ENCODE data around the gene HOXC9.

The HOXC9 gene

DNA sequence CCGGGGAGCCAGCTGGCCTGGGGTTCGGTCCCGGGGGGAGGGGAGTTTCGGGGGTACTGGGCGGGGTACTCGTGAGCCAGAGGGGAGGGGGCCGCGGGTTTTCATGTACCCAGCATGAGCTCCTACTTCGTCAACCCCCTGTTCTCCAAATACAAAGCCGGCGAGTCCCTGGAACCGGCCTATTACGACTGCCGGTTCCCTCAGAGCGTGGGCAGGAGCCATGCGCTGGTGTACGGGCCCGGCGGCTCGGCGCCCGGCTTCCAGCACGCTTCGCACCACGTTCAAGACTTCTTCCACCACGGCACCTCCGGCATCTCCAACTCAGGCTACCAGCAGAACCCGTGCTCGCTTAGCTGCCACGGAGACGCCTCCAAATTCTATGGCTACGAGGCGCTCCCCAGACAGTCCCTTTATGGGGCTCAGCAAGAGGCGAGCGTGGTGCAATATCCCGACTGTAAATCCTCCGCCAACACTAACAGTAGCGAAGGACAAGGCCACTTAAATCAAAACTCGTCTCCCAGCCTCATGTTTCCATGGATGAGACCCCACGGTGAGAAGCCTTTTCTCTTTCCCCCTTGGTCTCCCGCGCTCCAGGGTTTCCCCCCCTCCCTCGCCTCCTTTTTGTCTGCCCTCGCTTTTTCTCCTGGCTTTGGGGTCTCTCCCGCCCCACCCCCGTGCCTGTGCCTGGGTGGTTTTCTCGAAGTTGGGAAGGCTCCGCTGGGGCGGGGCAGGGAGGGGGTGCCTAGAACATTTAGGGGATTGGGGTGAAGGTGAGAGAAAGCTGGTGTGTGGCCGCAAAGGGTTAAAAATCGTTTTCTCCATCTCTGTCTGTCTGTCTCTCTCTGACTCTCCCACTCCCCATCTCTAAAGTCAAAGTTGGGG is 9.5 kb downstream of the HOXC9 start:
- TF ChIP-seq, protein P1, sequence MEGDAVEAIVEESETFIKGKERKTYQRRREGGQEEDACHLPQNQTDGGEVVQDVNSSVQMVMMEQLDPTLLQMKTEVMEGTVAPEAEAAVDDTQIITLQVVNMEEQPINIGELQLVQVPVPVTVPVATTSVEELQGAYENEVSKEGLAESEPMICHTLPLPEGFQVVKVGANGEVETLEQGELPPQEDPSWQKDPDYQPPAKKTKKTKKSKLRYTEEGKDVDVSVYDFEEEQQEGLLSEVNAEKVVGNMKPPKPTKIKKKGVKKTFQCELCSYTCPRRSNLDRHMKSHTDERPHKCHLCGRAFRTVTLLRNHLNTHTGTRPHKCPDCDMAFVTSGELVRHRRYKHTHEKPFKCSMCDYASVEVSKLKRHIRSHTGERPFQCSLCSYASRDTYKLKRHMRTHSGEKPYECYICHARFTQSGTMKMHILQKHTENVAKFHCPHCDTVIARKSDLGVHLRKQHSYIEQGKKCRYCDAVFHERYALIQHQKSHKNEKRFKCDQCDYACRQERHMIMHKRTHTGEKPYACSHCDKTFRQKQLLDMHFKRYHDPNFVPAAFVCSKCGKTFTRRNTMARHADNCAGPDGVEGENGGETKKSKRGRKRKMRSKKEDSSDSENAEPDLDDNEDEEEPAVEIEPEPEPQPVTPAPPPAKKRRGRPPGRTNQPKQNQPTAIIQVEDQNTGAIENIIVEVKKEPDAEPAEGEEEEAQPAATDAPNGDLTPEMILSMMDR (IDR thresholded peaks at IDR 0.05; ENCODE audit: low read depth, low read length, missing control alignments), result no peak
- H3K36me3 ChIP-seq (replicated peaks), result no peaks in the 10 kb centered on the region
- DNase-seq, result no peak
- no peak overlapping the region for H3K27ac ChIP-seq
- H3K4me3 ChIP-seq (ENCODE audit: low read depth, low read length), result no peak overlapping the region
- in situ Hi-C loops (cut with HindIII; ENCODE audit: low pct_ligation_motif_present, low sequenced_read_pairs), result loop anchor here (25.0 kb wide), 1 partner anchor 203 kb away; no protein-coding TSS in a partner anchor
- peaks cover 87% of the 10 kb centered on the region for H3K27me3 ChIP-seq (replicated peaks)

DNA sequence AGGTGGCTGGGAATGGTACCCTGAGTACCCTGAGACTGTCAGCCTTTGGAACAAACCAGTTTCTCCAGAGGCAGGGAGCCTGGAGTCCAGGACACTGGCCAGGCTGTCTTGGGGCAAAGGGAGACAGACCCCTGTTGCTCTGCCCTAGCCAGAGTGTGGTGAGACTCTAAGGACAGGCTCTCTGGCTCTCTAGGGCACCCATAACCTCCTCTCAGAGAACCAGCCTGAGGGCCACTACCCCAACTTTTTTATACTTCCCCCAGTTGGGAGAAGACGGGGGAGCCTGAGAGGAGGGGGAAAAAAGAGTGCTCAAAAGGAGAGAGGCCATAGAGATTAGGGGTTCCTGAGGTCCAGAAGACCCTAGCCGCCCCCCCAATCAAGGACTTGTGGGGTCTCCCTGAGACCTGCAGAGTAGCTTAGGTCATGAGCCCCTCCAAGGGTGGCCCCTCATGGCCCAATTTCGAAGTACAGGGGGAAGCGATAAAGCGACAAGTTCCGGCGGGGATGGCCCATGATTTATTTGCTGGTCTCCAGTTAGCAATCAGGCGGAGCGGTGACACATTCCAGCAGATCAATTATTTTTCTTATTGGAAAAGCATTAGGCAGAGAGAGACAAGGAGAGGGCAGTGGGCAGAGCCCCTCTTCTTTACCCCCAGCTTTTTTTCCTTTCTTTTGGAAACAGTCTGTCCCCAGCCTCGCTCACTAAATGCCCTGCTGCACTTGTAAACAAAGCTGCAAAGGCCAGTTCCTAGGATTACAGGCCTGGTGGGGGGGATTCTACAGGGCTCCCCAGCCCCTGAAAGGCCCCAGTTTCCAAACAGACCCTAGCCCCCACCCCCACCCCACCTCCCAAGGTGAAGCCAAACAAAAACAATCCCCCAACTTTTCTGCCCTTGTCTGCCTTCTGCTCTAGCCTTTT is 10.4 kb downstream of the HOXC9 start:
- Histone ChIP-seq H3K36me3 (replicated peaks) (no peaks in the 10 kb centered on the region), H3K27ac (no peak overlapping the region), H3K27me3 (replicated peaks) (peaks cover 87% of the 10 kb centered on the region), H3K4me3 (ENCODE audit: low read depth, low read length) (no peak overlapping the region)
- TF ChIP-seq, protein P1 (IDR thresholded peaks at IDR 0.05; ENCODE audit: low read depth, low read length, missing control alignments), result no peak
- in situ Hi-C loops (cut with HindIII; ENCODE audit: low pct_ligation_motif_present, low sequenced_read_pairs), result loop anchor here (25.0 kb wide), 1 partner anchor 202 kb away; no protein-coding TSS in a partner anchor
- no peak for DNase-seq

DNA sequence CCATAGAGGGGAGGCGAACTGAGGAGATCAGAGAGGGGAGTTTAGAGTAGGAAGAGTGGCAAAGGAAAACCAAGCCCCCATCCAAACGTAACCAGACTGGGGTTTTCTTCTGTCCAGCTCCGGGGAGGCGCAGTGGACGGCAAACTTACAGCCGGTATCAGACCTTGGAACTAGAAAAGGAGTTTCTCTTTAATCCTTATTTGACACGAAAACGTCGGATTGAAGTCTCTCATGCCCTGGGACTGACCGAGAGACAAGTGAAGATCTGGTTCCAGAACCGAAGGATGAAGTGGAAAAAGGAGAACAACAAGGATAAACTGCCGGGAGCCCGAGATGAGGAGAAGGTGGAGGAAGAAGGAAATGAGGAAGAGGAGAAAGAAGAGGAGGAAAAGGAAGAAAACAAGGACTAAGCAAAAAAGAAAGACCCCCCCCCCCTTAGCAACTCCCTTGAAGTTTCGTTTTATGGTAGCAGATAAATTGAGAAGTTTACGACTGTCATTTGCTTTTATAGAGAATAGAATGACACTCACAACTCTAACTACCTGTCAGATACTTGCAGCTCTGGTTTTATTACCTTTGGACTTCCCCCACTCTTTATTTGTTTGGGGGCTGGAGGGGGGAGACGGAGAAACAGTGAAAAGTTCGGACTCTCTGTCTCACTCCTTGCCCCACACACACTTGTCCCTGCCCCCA is 11.2 kb downstream of the HOXC9 start:
- in situ Hi-C loops (cut with HindIII; ENCODE audit: low pct_ligation_motif_present, low sequenced_read_pairs), result loop anchor here (25.0 kb wide), 1 partner anchor 201 kb away; no protein-coding TSS in a partner anchor
- TF ChIP-seq, protein P1 (IDR thresholded peaks at IDR 0.05; ENCODE audit: low read depth, low read length, missing control alignments), result no peak
- no peak overlapping the region for H3K27ac ChIP-seq
- no peaks in the 10 kb centered on the region for H3K36me3 ChIP-seq (replicated peaks)
- peaks cover 89% of the 10 kb centered on the region for H3K27me3 ChIP-seq (replicated peaks)
- no peak overlapping the region for H3K4me3 ChIP-seq (ENCODE audit: low read depth, low read length)
- no peak for DNase-seq

DNA sequence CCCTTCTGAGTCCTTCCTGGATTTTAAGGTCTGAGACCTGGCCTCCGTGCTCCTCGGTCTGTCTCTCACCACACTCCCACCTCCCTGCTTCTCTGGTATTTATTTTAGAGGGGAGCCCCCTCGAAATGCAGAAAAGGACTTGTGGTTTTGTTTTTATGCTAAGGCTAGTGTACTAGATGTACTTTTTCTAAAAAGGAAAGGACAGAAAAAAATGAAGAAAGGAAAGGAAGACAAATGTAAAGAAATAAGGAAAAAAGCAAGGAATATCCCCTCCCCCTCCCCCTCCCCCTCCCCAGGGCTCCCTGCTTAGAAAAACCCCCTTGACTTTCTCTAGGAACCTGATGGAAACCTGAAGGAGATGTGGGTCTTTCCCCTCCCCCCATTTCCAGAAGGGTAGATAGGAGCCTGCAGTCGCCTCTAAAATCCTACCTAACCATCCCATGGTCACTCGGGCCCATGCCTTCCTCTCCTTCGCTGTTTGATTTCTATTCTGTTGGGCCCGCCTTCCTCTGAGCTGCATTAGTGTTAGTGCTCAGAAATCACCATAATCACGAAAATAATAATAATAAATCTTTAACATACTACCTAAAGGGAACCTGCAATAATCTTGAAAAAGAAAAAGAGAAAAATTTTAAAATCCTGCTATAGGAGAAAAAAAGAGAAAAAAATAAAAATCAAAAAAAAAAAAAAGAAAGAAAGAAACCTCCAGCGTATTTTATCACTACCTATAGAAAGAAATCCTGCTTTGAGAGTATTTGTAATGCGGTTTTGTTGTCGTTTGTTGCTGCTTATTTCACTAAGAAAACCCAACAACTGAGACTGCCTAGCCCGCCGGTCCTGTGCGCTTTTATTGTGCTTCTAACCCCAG is 11.9 kb downstream of the HOXC9 start:
- Histone ChIP-seq H3K27me3 (replicated peaks) (peaks cover 87% of the 10 kb centered on the region), H3K4me3 (ENCODE audit: low read depth, low read length) (no peak overlapping the region), H3K27ac (no peak overlapping the region), H3K36me3 (replicated peaks) (no peaks in the 10 kb centered on the region)
- TF ChIP-seq, protein P1 (IDR thresholded peaks at IDR 0.05; ENCODE audit: low read depth, low read length, missing control alignments), result no peak
- in situ Hi-C loops (cut with HindIII; ENCODE audit: low pct_ligation_motif_present, low sequenced_read_pairs), result loop anchor here (25.0 kb wide), 1 partner anchor 200 kb away; no protein-coding TSS in a partner anchor
- DNase-seq, result no peak

Data from brain microvascular endothelial cell (primary cell).